ENCODE measurements around the gene NAALADL1. TPM values are rescaled to one million over a fixed set of nuclear protein-coding genes. Genes with fewer than 3 reads are reported as not detected.
A peak's percentile ranks its signal among the peaks of the same experiment; 100 is the strongest.

Gene NAALADL1
- total and polyA plus RNA-seq, 2 experiments from 2014 or later = 0.13 TPM; not detected in 1

GRCh38 chr11:65051398-65051858 lies 6.9 kb downstream of the NAALADL1 start:
- Histone ChIP-seq H3K27me3 (no peaks in the 10 kb centered on the region), H3K27ac (no peak overlapping the region), H3K36me3 (replicated peaks; ENCODE audit: insufficient read depth, low read depth) (no peaks in the 10 kb centered on the region), H4K20me1 (ENCODE audit: insufficient read depth, poor library complexity, severe bottlenecking) (no peaks in the 10 kb centered on the region), H2AFZ (no peak overlapping the region), H3K4me3 (no peak overlapping the region), H3K79me2 (no peaks in the 10 kb centered on the region), H3K9me2 (replicated peaks; ENCODE audit: insufficient read depth) (no peaks in the 10 kb centered on the region), H3K4me1 (ENCODE audit: insufficient read depth) (no peaks in the 10 kb centered on the region), H3K4me2 (no peak overlapping the region), H3K9me3 (ENCODE audit: low read depth) (no peaks in the 10 kb centered on the region)
- 83% methylated on average over 9 of the region's 9 CpGs for WGBS (ENCODE audit: low lambda C conversion rate, missing lambda C conversion rate)
- no peak for DNase-seq (ENCODE audit: low spot score)
- TF ChIP-seq EZH2phosphoT487 (IDR thresholded peaks at IDR 0.05; ENCODE audit: low read depth, severe bottlenecking, unreplicated experiment) (no peak), CTCF (IDR thresholded peaks at IDR 0.05; ENCODE audit: poor library complexity) (no peak), EZH2 (IDR thresholded peaks at IDR 0.05; ENCODE audit: borderline replicate concordance) (no peak)

GRCh38 chr11:65047581-65048422 lies 10.6 kb downstream of the NAALADL1 start:
- TF ChIP-seq CTCF (IDR thresholded peaks at IDR 0.05; ENCODE audit: poor library complexity) (no peak), EZH2phosphoT487 (IDR thresholded peaks at IDR 0.05; ENCODE audit: low read depth, severe bottlenecking, unreplicated experiment) (no peak), EZH2 (IDR thresholded peaks at IDR 0.05; ENCODE audit: borderline replicate concordance) (no peak)
- Histone ChIP-seq H3K27me3 (no peaks in the 10 kb centered on the region), H3K79me2 (peaks cover 11% of the 10 kb centered on the region), H3K4me3 (no peak overlapping the region), H3K27ac (no peak overlapping the region), H3K9me2 (replicated peaks; ENCODE audit: insufficient read depth) (no peaks in the 10 kb centered on the region), H2AFZ (no peak overlapping the region), H3K4me1 (ENCODE audit: insufficient read depth) (no peaks in the 10 kb centered on the region), H3K9me3 (ENCODE audit: low read depth) (no peaks in the 10 kb centered on the region), H3K4me2 (peak overlapping the region; percentile 25), H3K36me3 (replicated peaks; ENCODE audit: insufficient read depth, low read depth) (no peaks in the 10 kb centered on the region), H4K20me1 (ENCODE audit: insufficient read depth, poor library complexity, severe bottlenecking) (no peaks in the 10 kb centered on the region)
- DNase-seq (ENCODE audit: low spot score) = no peak
- WGBS (ENCODE audit: low lambda C conversion rate, missing lambda C conversion rate) = 75% methylated on average over 39 of the region's 56 CpGs

- Histone ChIP-seq H3K27ac (no peak overlapping the region), H3K4me2 (no peak overlapping the region), H3K9me3 (ENCODE audit: low read depth) (no peaks in the 10 kb centered on the region), H4K20me1 (ENCODE audit: insufficient read depth, poor library complexity, severe bottlenecking) (no peaks in the 10 kb centered on the region), H3K4me3 (no peak overlapping the region), H3K79me2 (peaks cover 23% of the 10 kb centered on the region), H2AFZ (no peak overlapping the region), H3K9me2 (replicated peaks; ENCODE audit: insufficient read depth) (no peaks in the 10 kb centered on the region), H3K36me3 (replicated peaks; ENCODE audit: insufficient read depth, low read depth) (no peaks in the 10 kb centered on the region), H3K27me3 (no peaks in the 10 kb centered on the region), H3K4me1 (ENCODE audit: insufficient read depth) (no peaks in the 10 kb centered on the region)
- WGBS (ENCODE audit: low lambda C conversion rate, missing lambda C conversion rate) = 90% methylated on average over 7 of the region's 7 CpGs
- TF ChIP-seq CTCF (IDR thresholded peaks at IDR 0.05; ENCODE audit: poor library complexity) (no peak), EZH2 (IDR thresholded peaks at IDR 0.05; ENCODE audit: borderline replicate concordance) (no peak), EZH2phosphoT487 (IDR thresholded peaks at IDR 0.05; ENCODE audit: low read depth, severe bottlenecking, unreplicated experiment) (no peak)
- no peak for DNase-seq (ENCODE audit: low spot score)
These were observed 12.6 kb downstream of the NAALADL1 start for GRCh38 chr11:65045728-65046127.

Measured in hepatocyte (in vitro differentiated cells).